GM10266 (cell line): Measurements from ENCODE around the gene KRT5.

Source experiments
- DNase-seq: peaks from one replicate; pipeline ENCODE4 v3.0.0; 2012; ENCODE audit errors: extremely low spot score
- TF ChIP-seq, protein P1 (sequence below): IDR thresholded peaks from 2 replicates; pipeline ENCODE4 v1.5.1; 2012; ENCODE audit warnings: mild to moderate bottlenecking, low read depth; ENCODE audit not compliant: control insufficient read depth, insufficient read depth; ENCODE audit errors: missing control alignments

Gene KRT5

DNA sequence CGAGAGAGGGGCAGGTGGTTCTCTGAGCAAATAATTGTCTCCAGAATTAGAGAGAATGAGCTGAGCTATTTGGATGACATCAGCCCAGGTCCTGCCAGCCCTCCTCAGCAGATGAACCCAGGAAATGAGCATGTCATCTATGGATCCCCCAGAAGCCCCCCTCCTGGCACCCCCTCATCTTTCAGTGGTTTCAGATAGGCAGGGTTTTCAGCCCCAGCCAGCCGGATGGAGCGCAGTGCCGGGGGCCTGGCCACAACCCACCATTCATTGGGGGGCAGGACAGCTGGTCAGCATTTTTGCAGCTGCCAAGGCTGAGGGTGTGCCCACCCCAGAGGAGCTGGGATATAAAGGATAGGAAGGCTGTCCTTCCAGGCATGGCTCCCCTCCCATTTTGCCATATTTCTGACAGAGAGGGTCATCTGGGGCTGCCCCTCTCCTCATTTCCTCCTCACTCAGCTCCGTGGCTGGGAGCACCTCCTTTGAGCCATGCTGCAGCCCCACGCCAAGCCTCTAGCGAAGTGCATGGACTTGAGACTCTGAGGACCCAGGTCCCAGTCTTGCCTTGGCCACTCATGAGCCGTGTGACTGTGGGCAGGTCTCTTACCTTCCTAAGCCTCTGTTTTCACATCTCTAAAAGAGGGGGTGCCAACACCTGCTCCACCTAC, 38.7 kb upstream of the KRT5 start:
- no peak for DNase-seq
- TF ChIP-seq, protein P1, sequence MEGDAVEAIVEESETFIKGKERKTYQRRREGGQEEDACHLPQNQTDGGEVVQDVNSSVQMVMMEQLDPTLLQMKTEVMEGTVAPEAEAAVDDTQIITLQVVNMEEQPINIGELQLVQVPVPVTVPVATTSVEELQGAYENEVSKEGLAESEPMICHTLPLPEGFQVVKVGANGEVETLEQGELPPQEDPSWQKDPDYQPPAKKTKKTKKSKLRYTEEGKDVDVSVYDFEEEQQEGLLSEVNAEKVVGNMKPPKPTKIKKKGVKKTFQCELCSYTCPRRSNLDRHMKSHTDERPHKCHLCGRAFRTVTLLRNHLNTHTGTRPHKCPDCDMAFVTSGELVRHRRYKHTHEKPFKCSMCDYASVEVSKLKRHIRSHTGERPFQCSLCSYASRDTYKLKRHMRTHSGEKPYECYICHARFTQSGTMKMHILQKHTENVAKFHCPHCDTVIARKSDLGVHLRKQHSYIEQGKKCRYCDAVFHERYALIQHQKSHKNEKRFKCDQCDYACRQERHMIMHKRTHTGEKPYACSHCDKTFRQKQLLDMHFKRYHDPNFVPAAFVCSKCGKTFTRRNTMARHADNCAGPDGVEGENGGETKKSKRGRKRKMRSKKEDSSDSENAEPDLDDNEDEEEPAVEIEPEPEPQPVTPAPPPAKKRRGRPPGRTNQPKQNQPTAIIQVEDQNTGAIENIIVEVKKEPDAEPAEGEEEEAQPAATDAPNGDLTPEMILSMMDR, result no peak

DNA sequence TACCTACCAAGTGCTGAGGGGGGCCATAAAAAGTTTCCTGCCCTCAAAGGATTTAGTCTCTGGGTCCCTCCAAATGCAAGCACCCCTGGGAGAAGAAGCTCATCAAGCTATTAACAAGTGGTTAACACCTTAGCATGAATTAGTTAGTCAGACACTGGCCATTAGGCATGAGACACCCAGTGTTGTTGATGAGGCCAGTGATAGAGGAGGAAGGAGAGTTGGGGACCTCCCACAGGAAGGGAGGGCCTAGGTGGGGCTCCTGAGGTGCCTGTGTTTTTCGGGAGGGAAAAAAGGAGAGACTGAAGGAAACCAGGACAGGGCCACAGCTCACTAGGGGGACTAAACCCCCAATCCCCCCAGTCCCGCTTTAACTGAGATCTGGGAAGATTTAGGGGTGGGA, 37.3 kb upstream of the KRT5 start:
- TF ChIP-seq, protein P1, result no peak
- DNase-seq, result no peak

DNA sequence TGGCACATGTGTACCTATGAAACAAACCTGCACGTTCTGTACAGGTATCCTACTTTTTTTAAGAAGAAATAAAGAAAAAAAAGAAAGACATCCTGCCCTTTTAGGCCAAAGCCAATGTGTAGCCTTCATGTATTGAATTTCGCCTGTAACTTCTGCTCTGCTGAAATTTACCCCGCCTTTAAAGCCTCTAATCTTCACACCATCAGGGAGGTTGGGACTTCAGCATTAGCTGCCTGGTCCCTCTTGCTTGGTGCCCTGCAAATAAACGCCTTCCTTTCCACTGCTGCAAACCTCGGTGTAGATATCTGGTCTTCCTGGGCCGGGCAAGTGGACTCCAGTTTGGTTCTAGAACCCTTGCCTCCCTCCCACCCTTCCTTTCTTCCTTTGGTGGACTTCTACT, 35.4 kb upstream of the KRT5 start:
- TF ChIP-seq, protein P1, result no peak
- DNase-seq, result no peak

DNA sequence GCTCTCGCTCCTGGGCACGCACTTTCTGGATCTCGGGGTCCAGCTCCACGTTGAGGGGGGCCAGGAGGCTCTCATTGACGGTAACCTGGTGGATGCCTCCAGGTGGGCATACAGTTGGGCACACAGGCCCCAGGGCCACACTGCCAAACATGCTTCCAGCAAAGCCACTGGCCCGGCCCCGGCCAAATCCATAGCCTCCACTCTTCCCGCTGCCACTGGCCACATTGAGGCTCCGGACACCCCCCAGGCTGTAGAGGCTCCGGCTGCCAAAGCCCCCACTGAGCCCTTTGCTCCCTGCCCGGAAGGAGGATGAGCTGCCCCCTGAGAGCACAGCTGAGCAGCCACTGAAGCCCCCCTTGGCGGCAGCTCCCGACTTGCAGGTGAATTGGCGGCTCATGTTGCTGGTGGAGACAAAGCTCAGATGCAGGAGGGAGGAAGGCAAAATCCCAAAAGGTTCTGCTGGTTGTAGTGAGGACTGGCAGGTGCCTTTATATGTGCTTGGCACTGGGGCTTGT, 32.5 kb upstream of the KRT5 start, which contains the start of gene KRT71:
KRT71 (minus strand) TSS at position 465 of the 515 bp plus-strand sequence; CDS start at position 397, 68 bp downstream.
- TF ChIP-seq, protein P1, result no peak

DNA sequence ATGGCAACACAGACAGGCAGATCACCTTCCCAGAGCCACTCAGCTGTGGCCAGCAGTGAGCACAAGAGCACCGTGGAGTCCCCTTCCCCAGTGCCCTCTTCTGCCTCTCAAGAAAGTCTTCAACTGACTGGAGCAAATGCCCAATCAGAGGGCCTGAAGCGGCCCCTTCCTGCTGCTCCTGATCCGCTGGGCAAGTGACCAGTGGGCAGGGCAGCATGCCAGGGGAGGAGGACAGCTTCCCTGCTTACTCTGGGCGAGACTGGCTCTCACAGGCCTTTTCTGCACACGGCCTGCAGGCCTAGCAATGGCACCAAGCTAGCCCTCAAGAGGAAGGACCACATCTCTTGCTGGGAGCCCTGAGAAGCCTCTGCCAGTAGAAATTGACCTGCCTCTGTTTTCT, 31.9 kb upstream of the KRT5 start:
- DNase-seq, result no peak
- TF ChIP-seq, protein P1, result no peak

More for the DNA sequence above, 32.5 kb upstream of the KRT5 start, which contains the start of gene KRT71:
- no peak for DNase-seq

DNA sequence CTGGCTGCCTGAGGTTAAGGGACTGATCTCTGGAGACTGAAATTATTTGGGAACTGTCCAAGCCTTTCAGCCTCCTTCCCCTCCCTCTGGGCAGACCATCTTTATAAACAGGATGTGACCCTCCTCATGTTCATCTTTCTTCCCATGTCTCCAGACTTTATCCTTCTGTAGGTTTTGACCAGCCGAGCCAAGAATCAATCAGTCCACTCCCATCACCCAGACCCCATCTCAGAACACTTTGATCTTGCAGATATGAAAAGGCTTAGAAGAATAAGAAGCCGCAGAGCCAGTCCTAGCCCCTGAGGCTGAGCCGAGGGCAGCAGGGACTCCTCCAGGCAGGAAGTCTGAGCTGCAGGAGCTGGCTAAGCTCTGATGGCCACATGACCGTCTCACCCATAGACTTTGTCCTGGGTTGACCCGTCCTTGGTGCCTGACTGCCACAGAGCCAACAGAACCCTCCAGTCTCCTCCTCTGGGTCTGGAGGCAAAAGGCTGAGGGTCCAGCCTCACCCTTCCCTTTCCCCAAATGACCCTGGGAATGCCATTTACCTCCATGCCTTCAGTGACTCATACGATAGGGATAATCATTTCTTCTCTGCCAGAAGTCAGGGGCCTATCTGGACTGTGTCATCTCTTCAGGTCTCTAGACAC, 31.1 kb upstream of the KRT5 start:
- TF ChIP-seq, protein P1, result no peak
- DNase-seq, result no peak

DNA sequence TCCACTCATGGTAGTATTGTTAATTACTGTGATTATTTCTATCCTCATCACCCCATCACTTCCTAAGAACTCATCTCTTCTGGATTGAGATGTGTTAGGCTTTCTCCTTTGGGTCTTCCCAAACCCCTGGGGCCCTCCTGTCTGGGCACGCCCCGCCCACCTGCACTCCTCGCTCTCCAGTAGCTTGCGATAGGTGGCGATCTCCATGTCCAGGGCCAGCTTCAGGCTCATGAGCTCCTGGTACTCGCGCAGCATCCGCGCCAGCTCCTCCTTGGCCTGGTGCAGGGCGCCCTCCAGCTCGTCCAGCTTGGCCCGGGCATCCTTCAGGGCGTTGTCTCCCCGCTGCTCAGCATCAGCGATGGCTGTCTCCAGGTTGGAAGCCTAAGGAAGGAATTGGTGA, 25.9 kb upstream of the KRT5 start:
- DNase-seq, result no peak
- TF ChIP-seq, protein P1, result no peak
